Hematopoietic multipotent progenitor cell treated with erythropoietin and hydrocortisone succinate and interleukin-3 and kit ligand, for 8 days (in vitro differentiated cells): Measurements from ENCODE around the gene C6orf136.
A peak's percentile ranks its signal among the peaks of the same experiment; 100 is the strongest.

Experiments used
- DNase-seq: peaks from one replicate; pipeline ENCODE4 v3.0.0-alpha.2; 2015

Gene C6orf136

GRCh38 chr6:30646450-30647241 lies at the start of gene C6orf136:
TSS of gene C6orf136 (plus strand) at chr6:30647133. CDS start at chr6:30647232, 99 bp downstream.
- peak; percentile 94 for DNase-seq

GRCh38 chr6:30597315-30598144 lies 49.4 kb upstream of the C6orf136 start:
- DNase-seq: peak; percentile 86

GRCh38 chr6:30598912-30599624 lies 47.9 kb upstream of the C6orf136 start:
- DNase-seq: no peak

- peak; percentile 30 for DNase-seq
These were observed 47.2 kb upstream of the C6orf136 start for GRCh38 chr6:30599625-30600324.

GRCh38 chr6:30600451-30600961 lies 46.4 kb upstream of the C6orf136 start:
- DNase-seq: peak; percentile 12

GRCh38 chr6:30601436-30601814 lies 45.5 kb upstream of the C6orf136 start:
- DNase-seq: no peak

- DNase-seq: no peak
These were observed 44.9 kb upstream of the C6orf136 start for GRCh38 chr6:30601815-30602641.

GRCh38 chr6:30603961-30604360 lies 43.0 kb upstream of the C6orf136 start:
- no peak for DNase-seq

GRCh38 chr6:30610065-30610464 lies 36.9 kb upstream of the C6orf136 start:
- peak; percentile 28 for DNase-seq

- DNase-seq: no peak
These were observed 35.6 kb upstream of the C6orf136 start for GRCh38 chr6:30611150-30611855.

- DNase-seq: no peak
These were observed 35.1 kb upstream of the C6orf136 start for GRCh38 chr6:30611856-30612194.

- peak; percentile 65 for DNase-seq
These were observed 34.7 kb upstream of the C6orf136 start for GRCh38 chr6:30612213-30612612.

- no peak for DNase-seq
These were observed 34.2 kb upstream of the C6orf136 start for GRCh38 chr6:30612687-30613248.

GRCh38 chr6:30613251-30614043 lies 33.5 kb upstream of the C6orf136 start:
- DNase-seq: peak; percentile 38

- peak; percentile 52 for DNase-seq
These were observed 32.7 kb upstream of the C6orf136 start for GRCh38 chr6:30614044-30614842.

GRCh38 chr6:30614843-30615218 lies 32.1 kb upstream of the C6orf136 start:
- DNase-seq: peak; percentile 99

GRCh38 chr6:30615219-30615957 lies 31.5 kb upstream of the C6orf136 start:
- DNase-seq: peak; percentile 91
